ENCODE results near the gene PI4K2B. TPM values are rescaled to one million over a fixed set of nuclear protein-coding genes. Genes with fewer than 3 reads are reported as not detected.

PI4K2B gene
- total RNA-seq, 1 experiment from 2014 or later: 19.3 TPM

GRCh38 chr4:25320773-25321172, 86.9 kb downstream of the PI4K2B start:
- no peaks in the 10 kb centered on the region for H3K27me3 ChIP-seq (ENCODE audit: insufficient read depth, low read length)
- no peaks in the 10 kb centered on the region for H3K9me2 ChIP-seq (ENCODE audit: insufficient read depth)
- H3K79me2 ChIP-seq (ENCODE audit: insufficient read depth, low read length): peaks cover 5% of the 10 kb centered on the region
- no peaks in the 10 kb centered on the region for H4K20me1 ChIP-seq (ENCODE audit: insufficient read depth)
- H3K4me1 ChIP-seq (ENCODE audit: control insufficient read depth in 1 of 2, insufficient read depth in 2 of 2, low read length in 2 of 2): peaks cover 0 to 22% of the 10 kb centered on the region in 2 experiments; a peak in 2 of 4 replicates
- 0 out of 4 replicates have a peak, but pooled peaks cover 0 to 2% of the 10 kb centered on the region in 2 experiments for H3K36me3 ChIP-seq (ENCODE audit: control insufficient read depth in 1 of 2, insufficient read depth in 2 of 2, low read length in 2 of 2)
- peak overlapping the region; percentile 27; the same call in 1 of the 2 replicates for H3K27ac ChIP-seq (ENCODE audit: low read depth, low read length)
- 0 out of 2 replicates have a peak overlapping the region, but pooled peaks have one; percentile 0 for H3K9ac ChIP-seq (ENCODE audit: low read length)
- ChIA-PET RAD21 (ENCODE audit: low non-redundant PET in 1 of 2, low total read pairs in 2 of 2, uncharacterized antibody in 2 of 2, unreplicated experiment in 2 of 2) (no interaction called here), POLR2A (interaction anchor here (1.0 kb wide), 1 partner anchor 8 kb away, joined by 3 read pairs; the partner anchor contains the start of gene ZCCHC4), CTCF (interaction anchor here (1.8 kb wide), 1 partner anchor 8 kb away, joined by 12 read pairs; the partner anchor contains the start of gene ZCCHC4)
- no peaks in the 10 kb centered on the region for H3K9me3 ChIP-seq (ENCODE audit: control insufficient read depth in 1 of 2, insufficient read depth in 1 of 2, low read depth in 1 of 2, low read length in 2 of 2)
- H3K4me3 ChIP-seq (replicated peaks in 1 of 2; ENCODE audit: low read depth in 1 of 2, low read length in 2 of 2): no peak overlapping the region
- H2AFZ ChIP-seq (ENCODE audit: low read depth, low read length, poor library complexity, severe bottlenecking): no peak overlapping the region
- intact Hi-C loops (cut with micrococcal nuclease): no loop called here
- H3K4me2 ChIP-seq (ENCODE audit: low read length): peak overlapping the region; percentile 39
- ATAC-seq: peak; percentile 67
- BruUV-seq (replicated peaks): no TSS peak
- no peak for DNase-seq (ENCODE audit: low read depth, low spot score)
- TF ChIP-seq CEBPB (IDR thresholded peaks at IDR 0.05; ENCODE audit: low read depth): peak; percentile 95
- TF ChIP-seq EGR1 (IDR thresholded peaks at IDR 0.05; ENCODE audit: low read depth): 0 out of 2 replicates have a peak, but pooled peaks have one; percentile 8
- TF ChIP-seq EZH2 (IDR thresholded peaks at IDR 0.05): no peak
- TF ChIP-seq, protein P1, sequence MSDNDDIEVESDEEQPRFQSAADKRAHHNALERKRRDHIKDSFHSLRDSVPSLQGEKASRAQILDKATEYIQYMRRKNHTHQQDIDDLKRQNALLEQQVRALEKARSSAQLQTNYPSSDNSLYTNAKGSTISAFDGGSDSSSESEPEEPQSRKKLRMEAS (IDR thresholded peaks at IDR 0.05): no peak
- TF ChIP-seq ZFX (IDR thresholded peaks at IDR 0.05): no peak
- TF ChIP-seq, protein P2, sequence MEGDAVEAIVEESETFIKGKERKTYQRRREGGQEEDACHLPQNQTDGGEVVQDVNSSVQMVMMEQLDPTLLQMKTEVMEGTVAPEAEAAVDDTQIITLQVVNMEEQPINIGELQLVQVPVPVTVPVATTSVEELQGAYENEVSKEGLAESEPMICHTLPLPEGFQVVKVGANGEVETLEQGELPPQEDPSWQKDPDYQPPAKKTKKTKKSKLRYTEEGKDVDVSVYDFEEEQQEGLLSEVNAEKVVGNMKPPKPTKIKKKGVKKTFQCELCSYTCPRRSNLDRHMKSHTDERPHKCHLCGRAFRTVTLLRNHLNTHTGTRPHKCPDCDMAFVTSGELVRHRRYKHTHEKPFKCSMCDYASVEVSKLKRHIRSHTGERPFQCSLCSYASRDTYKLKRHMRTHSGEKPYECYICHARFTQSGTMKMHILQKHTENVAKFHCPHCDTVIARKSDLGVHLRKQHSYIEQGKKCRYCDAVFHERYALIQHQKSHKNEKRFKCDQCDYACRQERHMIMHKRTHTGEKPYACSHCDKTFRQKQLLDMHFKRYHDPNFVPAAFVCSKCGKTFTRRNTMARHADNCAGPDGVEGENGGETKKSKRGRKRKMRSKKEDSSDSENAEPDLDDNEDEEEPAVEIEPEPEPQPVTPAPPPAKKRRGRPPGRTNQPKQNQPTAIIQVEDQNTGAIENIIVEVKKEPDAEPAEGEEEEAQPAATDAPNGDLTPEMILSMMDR (IDR thresholded peaks at IDR 0.05 in 2 of 3, conservative IDR thresholded peaks at IDR 0.05 in 1 of 3; ENCODE audit: borderline replicate concordance in 1 of 3, insufficient read depth in 1 of 3, low read depth in 2 of 3, low read length in 2 of 3): no peak
- TF ChIP-seq, protein P3, sequence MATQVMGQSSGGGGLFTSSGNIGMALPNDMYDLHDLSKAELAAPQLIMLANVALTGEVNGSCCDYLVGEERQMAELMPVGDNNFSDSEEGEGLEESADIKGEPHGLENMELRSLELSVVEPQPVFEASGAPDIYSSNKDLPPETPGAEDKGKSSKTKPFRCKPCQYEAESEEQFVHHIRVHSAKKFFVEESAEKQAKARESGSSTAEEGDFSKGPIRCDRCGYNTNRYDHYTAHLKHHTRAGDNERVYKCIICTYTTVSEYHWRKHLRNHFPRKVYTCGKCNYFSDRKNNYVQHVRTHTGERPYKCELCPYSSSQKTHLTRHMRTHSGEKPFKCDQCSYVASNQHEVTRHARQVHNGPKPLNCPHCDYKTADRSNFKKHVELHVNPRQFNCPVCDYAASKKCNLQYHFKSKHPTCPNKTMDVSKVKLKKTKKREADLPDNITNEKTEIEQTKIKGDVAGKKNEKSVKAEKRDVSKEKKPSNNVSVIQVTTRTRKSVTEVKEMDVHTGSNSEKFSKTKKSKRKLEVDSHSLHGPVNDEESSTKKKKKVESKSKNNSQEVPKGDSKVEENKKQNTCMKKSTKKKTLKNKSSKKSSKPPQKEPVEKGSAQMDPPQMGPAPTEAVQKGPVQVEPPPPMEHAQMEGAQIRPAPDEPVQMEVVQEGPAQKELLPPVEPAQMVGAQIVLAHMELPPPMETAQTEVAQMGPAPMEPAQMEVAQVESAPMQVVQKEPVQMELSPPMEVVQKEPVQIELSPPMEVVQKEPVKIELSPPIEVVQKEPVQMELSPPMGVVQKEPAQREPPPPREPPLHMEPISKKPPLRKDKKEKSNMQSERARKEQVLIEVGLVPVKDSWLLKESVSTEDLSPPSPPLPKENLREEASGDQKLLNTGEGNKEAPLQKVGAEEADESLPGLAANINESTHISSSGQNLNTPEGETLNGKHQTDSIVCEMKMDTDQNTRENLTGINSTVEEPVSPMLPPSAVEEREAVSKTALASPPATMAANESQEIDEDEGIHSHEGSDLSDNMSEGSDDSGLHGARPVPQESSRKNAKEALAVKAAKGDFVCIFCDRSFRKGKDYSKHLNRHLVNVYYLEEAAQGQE (IDR thresholded peaks at IDR 0.05; ENCODE audit: low read depth): no peak
- TF ChIP-seq POLR2A (IDR thresholded peaks at IDR 0.05; ENCODE audit: borderline replicate concordance, extremely low read depth, insufficient read depth, insufficient read length): no peak
- TF ChIP-seq, protein P4, sequence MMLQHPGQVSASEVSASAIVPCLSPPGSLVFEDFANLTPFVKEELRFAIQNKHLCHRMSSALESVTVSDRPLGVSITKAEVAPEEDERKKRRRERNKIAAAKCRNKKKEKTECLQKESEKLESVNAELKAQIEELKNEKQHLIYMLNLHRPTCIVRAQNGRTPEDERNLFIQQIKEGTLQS (IDR thresholded peaks at IDR 0.05): no peak
- TF ChIP-seq ZNF274 (IDR thresholded peaks at IDR 0.05; ENCODE audit: low read depth, low read length): no peak
- TF ChIP-seq TCF7L2 (IDR thresholded peaks at IDR 0.05; ENCODE audit: borderline replicate concordance, extremely low read depth, insufficient read depth, insufficient read length): no peak
- TF ChIP-seq SP1 (IDR thresholded peaks at IDR 0.05; ENCODE audit: low read depth): peak; percentile 73
- no peak for TF ChIP-seq SIN3A (IDR thresholded peaks at IDR 0.05; ENCODE audit: low read depth)
- no peak for TF ChIP-seq ELF1 (IDR thresholded peaks at IDR 0.05; ENCODE audit: borderline replicate concordance, low read depth)
- peak; percentile 67 for TF ChIP-seq FOSL1 (IDR thresholded peaks at IDR 0.05; ENCODE audit: low read depth)
- no peak for TF ChIP-seq EZH2phosphoT487 (IDR thresholded peaks at IDR 0.05; ENCODE audit: borderline replicate concordance)
- peak; percentile 54; the same call in 1 of the 2 replicates for TF ChIP-seq SRF (IDR thresholded peaks at IDR 0.05; ENCODE audit: low read depth)
- TF ChIP-seq, protein P5, sequence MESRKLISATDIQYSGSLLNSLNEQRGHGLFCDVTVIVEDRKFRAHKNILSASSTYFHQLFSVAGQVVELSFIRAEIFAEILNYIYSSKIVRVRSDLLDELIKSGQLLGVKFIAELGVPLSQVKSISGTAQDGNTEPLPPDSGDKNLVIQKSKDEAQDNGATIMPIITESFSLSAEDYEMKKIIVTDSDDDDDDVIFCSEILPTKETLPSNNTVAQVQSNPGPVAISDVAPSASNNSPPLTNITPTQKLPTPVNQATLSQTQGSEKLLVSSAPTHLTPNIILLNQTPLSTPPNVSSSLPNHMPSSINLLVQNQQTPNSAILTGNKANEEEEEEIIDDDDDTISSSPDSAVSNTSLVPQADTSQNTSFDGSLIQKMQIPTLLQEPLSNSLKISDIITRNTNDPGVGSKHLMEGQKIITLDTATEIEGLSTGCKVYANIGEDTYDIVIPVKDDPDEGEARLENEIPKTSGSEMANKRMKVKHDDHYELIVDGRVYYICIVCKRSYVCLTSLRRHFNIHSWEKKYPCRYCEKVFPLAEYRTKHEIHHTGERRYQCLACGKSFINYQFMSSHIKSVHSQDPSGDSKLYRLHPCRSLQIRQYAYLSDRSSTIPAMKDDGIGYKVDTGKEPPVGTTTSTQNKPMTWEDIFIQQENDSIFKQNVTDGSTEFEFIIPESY (IDR thresholded peaks at IDR 0.05; ENCODE audit: extremely low read depth, insufficient replicate concordance, low read length): no peak
- TF ChIP-seq RAD21 (IDR thresholded peaks at IDR 0.05; ENCODE audit: low read depth): no peak
- no peak for TF ChIP-seq YY1 (IDR thresholded peaks at IDR 0.05; ENCODE audit: extremely low read depth, insufficient replicate concordance, low read depth, low read length)
- peak; percentile 64 for TF ChIP-seq JUND (IDR thresholded peaks at IDR 0.05)
